ENCODE results near the gene DDIAS. TPM values are rescaled to one million over a fixed set of nuclear protein-coding genes. Genes with fewer than 3 reads are reported as not detected.

Gene DDIAS
- total and polyA plus RNA-seq, 10 donors: 1.5 to 11.1 (median 7.3) TPM

DNA sequence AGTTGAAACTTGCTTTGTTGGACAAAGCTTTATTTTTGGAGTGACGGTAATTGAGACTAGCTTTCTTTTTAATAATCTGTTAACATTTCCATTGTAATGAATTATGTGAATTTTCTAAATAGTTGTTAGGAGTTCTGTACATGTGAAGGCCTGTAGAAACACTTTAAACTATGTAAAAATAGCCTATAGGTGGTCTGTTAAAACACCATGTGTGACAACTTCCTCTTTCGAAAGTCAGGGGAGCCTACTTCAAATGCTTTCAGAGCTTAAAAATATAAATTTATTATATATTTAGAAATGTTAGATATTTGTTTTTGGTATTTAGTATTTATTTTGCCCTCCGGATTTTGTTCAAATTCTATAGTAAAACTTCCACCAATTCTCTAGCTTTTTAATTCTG is 28.7 kb downstream of the DDIAS start:
- Histone ChIP-seq H3K4me3 (no peak overlapping the region), H3K9me3 (no peaks in the 10 kb centered on the region), H3K27ac (peak overlapping the region in 5 of 8 donors; percentile 53 to 77 (median 65)), H3K27me3 (replicated peaks in 1 of 7) (no peaks in the 10 kb centered on the region), H3K36me3 (peaks cover 0 to 49% (median 0%) of the 10 kb centered on the region in 6 donors), H3K4me1 (peaks cover 0 to 42% (median 10%) of the 10 kb centered on the region in 6 donors)
- intact Hi-C loops (cut with DNase I; ENCODE audit: low total_unique reads): no loop called here
- 55 to 67% (median 61%) methylated on average over 3 of the region's 3 CpGs for WGBS, 5 donors
- no peak for DNase-seq
- TF ChIP-seq POLR2AphosphoS5 (IDR thresholded peaks at IDR 0.05) (no peak), POLR2A (IDR thresholded peaks at IDR 0.05) (no peak)
- TF ChIP-seq, protein P1, sequence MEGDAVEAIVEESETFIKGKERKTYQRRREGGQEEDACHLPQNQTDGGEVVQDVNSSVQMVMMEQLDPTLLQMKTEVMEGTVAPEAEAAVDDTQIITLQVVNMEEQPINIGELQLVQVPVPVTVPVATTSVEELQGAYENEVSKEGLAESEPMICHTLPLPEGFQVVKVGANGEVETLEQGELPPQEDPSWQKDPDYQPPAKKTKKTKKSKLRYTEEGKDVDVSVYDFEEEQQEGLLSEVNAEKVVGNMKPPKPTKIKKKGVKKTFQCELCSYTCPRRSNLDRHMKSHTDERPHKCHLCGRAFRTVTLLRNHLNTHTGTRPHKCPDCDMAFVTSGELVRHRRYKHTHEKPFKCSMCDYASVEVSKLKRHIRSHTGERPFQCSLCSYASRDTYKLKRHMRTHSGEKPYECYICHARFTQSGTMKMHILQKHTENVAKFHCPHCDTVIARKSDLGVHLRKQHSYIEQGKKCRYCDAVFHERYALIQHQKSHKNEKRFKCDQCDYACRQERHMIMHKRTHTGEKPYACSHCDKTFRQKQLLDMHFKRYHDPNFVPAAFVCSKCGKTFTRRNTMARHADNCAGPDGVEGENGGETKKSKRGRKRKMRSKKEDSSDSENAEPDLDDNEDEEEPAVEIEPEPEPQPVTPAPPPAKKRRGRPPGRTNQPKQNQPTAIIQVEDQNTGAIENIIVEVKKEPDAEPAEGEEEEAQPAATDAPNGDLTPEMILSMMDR (IDR thresholded peaks at IDR 0.05 in 8 of 11, conservative IDR thresholded peaks at IDR 0.05 in 3 of 11): no peak

DNA sequence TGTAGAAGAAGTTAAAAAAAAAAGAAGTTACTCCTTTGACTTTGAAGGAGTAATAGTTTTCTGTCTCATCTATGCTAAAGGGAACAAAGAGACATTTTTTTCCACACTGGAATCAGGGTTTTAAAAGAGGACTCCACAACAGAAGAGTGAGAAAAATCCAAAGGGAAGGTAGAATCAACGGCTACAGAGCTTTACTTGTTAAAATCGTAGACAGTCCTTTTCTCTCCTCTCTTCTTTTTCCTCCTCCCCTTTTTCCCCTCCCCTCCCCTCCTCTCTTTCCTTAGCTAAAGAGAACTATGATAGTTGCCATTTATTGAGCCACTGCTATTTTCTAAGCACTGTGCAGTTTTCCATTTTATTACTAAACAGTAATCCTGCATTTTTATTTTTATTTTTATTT is 29.2 kb downstream of the DDIAS start:
- Histone ChIP-seq H3K4me1 (peaks cover 0 to 42% (median 10%) of the 10 kb centered on the region in 6 donors), H3K27ac (peak overlapping the region in 3 of 8 donors; percentile 12 to 71 (median 65)), H3K4me3 (no peak overlapping the region), H3K27me3 (replicated peaks in 1 of 7) (no peaks in the 10 kb centered on the region), H3K36me3 (peaks cover 0 to 50% (median 0%) of the 10 kb centered on the region in 6 donors), H3K9me3 (no peaks in the 10 kb centered on the region)
- WGBS, 5 donors: 57 to 68% (median 63%) methylated on average over 2 of the region's 2 CpGs
- intact Hi-C loops (cut with DNase I; ENCODE audit: low total_unique reads): no loop called here
- no peak for DNase-seq
- TF ChIP-seq, protein P1 (IDR thresholded peaks at IDR 0.05 in 8 of 11, conservative IDR thresholded peaks at IDR 0.05 in 3 of 11): no peak
- TF ChIP-seq POLR2AphosphoS5 (IDR thresholded peaks at IDR 0.05) (no peak), POLR2A (IDR thresholded peaks at IDR 0.05) (no peak)

DNA sequence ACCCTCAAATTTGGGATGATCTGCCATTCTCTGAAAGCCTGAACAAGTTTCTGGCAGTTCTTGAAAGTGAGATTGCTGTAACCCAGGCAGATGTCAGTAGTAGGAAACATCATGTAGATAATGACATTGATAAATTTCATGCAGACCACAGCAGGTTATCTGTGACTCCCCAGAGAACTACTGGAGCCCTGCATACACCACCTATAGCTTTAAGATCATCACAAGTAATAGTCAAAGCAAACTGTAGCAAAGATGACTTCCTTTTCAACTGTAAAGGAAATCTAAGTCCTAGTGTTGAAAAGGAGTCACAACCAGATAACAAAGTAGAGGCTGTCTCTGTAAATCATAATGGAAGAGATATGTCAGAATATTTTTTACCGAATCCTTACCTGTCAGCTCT is 31.0 kb downstream of the DDIAS start:
- no peaks in the 10 kb centered on the region for H3K9me3 ChIP-seq
- H3K27me3 ChIP-seq (replicated peaks in 1 of 7): no peaks in the 10 kb centered on the region
- WGBS, 5 donors: 77 to 94% (median 87%) methylated on average over 1 of the region's 1 CpG
- no peak for DNase-seq
- H3K36me3 ChIP-seq: peaks cover 0 to 49% (median 0%) of the 10 kb centered on the region in 6 donors
- no peak overlapping the region for H3K4me3 ChIP-seq
- TF ChIP-seq, protein P1 (IDR thresholded peaks at IDR 0.05 in 8 of 11, conservative IDR thresholded peaks at IDR 0.05 in 3 of 11): no peak
- peaks cover 0 to 35% (median 7%) of the 10 kb centered on the region in 6 donors for H3K4me1 ChIP-seq
- intact Hi-C loops (cut with DNase I; ENCODE audit: low total_unique reads): no loop called here
- no peak overlapping the region for H3K27ac ChIP-seq

DNA sequence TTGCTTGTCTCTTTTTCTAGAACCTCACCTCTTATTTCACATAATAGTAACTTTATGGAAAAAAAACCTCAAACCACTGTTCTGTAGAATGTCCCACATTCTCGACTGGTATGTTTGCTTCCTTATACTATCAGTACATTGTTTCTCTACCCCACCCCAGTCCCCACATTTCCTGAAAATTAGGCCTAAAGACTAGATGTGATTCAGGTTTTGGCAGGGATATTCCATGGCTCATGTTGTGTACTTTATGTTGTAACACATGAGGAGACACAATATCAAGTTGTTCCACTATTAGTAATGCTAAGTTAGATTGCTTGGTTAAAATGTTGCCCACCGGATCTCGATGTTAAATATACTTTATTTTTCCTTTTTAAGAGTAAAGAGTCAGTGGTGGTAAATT is 34.7 kb downstream of the DDIAS start:
- peaks cover 0 to 6% (median 0%) of the 10 kb centered on the region in 6 donors for H3K4me1 ChIP-seq
- H3K27me3 ChIP-seq (replicated peaks in 1 of 7): no peaks in the 10 kb centered on the region
- 90 to 95% (median 94%) methylated on average over 3 of the region's 3 CpGs for whole genome bisulfite sequencing, 5 donors
- H3K9me3 ChIP-seq: peaks cover 0 to 4% (median 0%) of the 10 kb centered on the region in 8 donors
- H3K36me3 ChIP-seq: peaks cover 0 to 45% (median 0%) of the 10 kb centered on the region in 6 donors
- H3K27ac ChIP-seq: no peak overlapping the region
- H3K4me3 ChIP-seq: no peak overlapping the region
- intact Hi-C loops (cut with DNase I; ENCODE audit: low total_unique reads): no loop called here
- no peak for DNase-seq
- no peak for TF ChIP-seq POLR2A (IDR thresholded peaks at IDR 0.05)
- TF ChIP-seq, protein P1 (IDR thresholded peaks at IDR 0.05 in 8 of 11, conservative IDR thresholded peaks at IDR 0.05 in 3 of 11): no peak
- no peak for TF ChIP-seq POLR2AphosphoS5 (IDR thresholded peaks at IDR 0.05)
